Measurements from ENCODE around the gene WDR6.
A peak's percentile ranks its signal among the peaks of the same experiment; 100 is the strongest.

Gene WDR6

GRCh38 chr3:49012441-49013017 lies 5.3 kb downstream of the WDR6 start:
- TF ChIP-seq PAX5 (IDR thresholded peaks at IDR 0.05; ENCODE audit: insufficient read depth, low read length, severe bottlenecking) (no peak), POLR2AphosphoS5 (IDR thresholded peaks at IDR 0.05; ENCODE audit: low read depth, low read length) (peak; percentile 63), POLR2A (IDR thresholded peaks at IDR 0.05; ENCODE audit: low read depth, low read length) (no peak), POU2F2 (IDR thresholded peaks at IDR 0.05; ENCODE audit: low read depth, low read length) (no peak), SPI1 (IDR thresholded peaks at IDR 0.05; ENCODE audit: low read depth, low read length) (no peak)
- DNase-seq (ENCODE audit: insufficient read length, low spot score) (no peak), FAIRE-seq (peak; percentile 20)

GRCh38 chr3:49013113-49013737 lies 6.0 kb downstream of the WDR6 start:
- FAIRE-seq = no peak
- TF ChIP-seq POLR2AphosphoS5 (IDR thresholded peaks at IDR 0.05; ENCODE audit: low read depth, low read length) (peak; percentile 5; the same call in 1 of the 2 replicates), PAX5 (IDR thresholded peaks at IDR 0.05; ENCODE audit: insufficient read depth, low read length, severe bottlenecking) (no peak), POLR2A (IDR thresholded peaks at IDR 0.05; ENCODE audit: low read depth, low read length) (no peak), TAF1 (IDR thresholded peaks at IDR 0.05; ENCODE audit: low read depth, low read length) (no peak)
- no peak for DNase-seq (ENCODE audit: insufficient read length, low spot score)

- TF ChIP-seq POLR2AphosphoS5 (IDR thresholded peaks at IDR 0.05; ENCODE audit: low read depth, low read length) (peak; percentile 48), POLR2A (IDR thresholded peaks at IDR 0.05; ENCODE audit: low read depth, low read length) (no peak)
- DNase-seq (ENCODE audit: insufficient read length, low spot score) (peak; percentile 55), FAIRE-seq (peak; percentile 47)
Observed at GRCh38 chr3:49013738-49014660, 6.8 kb downstream of the WDR6 start.

- DNase-seq (ENCODE audit: insufficient read length, low spot score) = no peak
- FAIRE-seq = no peak
- no peak for TF ChIP-seq PAX5 (IDR thresholded peaks at IDR 0.05; ENCODE audit: insufficient read depth, low read length, severe bottlenecking)
- TF ChIP-seq SPI1 (IDR thresholded peaks at IDR 0.05; ENCODE audit: low read depth, low read length) = no peak
- no peak for TF ChIP-seq POU2F2 (IDR thresholded peaks at IDR 0.05; ENCODE audit: low read depth, low read length)
- TF ChIP-seq POLR2A (IDR thresholded peaks at IDR 0.05; ENCODE audit: low read depth, low read length) = 0 out of 2 replicates have a peak, but pooled peaks have one; percentile 9
- TF ChIP-seq TAF1 (IDR thresholded peaks at IDR 0.05; ENCODE audit: low read depth, low read length) = no peak
- peak; percentile 16; the same call in 1 of the 2 replicates for TF ChIP-seq POLR2AphosphoS5 (IDR thresholded peaks at IDR 0.05; ENCODE audit: low read depth, low read length)
Observed at GRCh38 chr3:49015072-49015471, 7.9 kb downstream of the WDR6 start.

- DNase-seq (ENCODE audit: insufficient read length, low spot score) = no peak
- TF ChIP-seq POLR2A (IDR thresholded peaks at IDR 0.05; ENCODE audit: low read depth, low read length) (no peak), SPI1 (IDR thresholded peaks at IDR 0.05; ENCODE audit: low read depth, low read length) (no peak), POU2F2 (IDR thresholded peaks at IDR 0.05; ENCODE audit: low read depth, low read length) (no peak), TAF1 (IDR thresholded peaks at IDR 0.05; ENCODE audit: low read depth, low read length) (no peak), POLR2AphosphoS5 (IDR thresholded peaks at IDR 0.05; ENCODE audit: low read depth, low read length) (no peak), PAX5 (IDR thresholded peaks at IDR 0.05; ENCODE audit: insufficient read depth, low read length, severe bottlenecking) (no peak)
- no peak for FAIRE-seq
Observed at GRCh38 chr3:49015765-49016164, 8.6 kb downstream of the WDR6 start.

GRCh38 chr3:49016414-49017228 lies 9.4 kb downstream of the WDR6 start:
- DNase-seq (ENCODE audit: insufficient read length, low spot score) = no peak
- FAIRE-seq = no peak
- TF ChIP-seq POLR2AphosphoS5 (IDR thresholded peaks at IDR 0.05; ENCODE audit: low read depth, low read length) (peak; percentile 66; the same call in 1 of the 2 replicates), SPI1 (IDR thresholded peaks at IDR 0.05; ENCODE audit: low read depth, low read length) (no peak), POLR2A (IDR thresholded peaks at IDR 0.05; ENCODE audit: low read depth, low read length) (no peak; the same call in none of the 2 replicates)

- TF ChIP-seq POLR2A (IDR thresholded peaks at IDR 0.05; ENCODE audit: low read depth, low read length) (no peak; the same call in 1 of the 2 replicates), POU2F2 (IDR thresholded peaks at IDR 0.05; ENCODE audit: low read depth, low read length) (peak; percentile 17; the same call in 1 of the 2 replicates), SPI1 (IDR thresholded peaks at IDR 0.05; ENCODE audit: low read depth, low read length) (no peak), POLR2AphosphoS5 (IDR thresholded peaks at IDR 0.05; ENCODE audit: low read depth, low read length) (no peak), TAF1 (IDR thresholded peaks at IDR 0.05; ENCODE audit: low read depth, low read length) (no peak), PAX5 (IDR thresholded peaks at IDR 0.05; ENCODE audit: insufficient read depth, low read length, severe bottlenecking) (no peak)
- FAIRE-seq (no peak), DNase-seq (ENCODE audit: insufficient read length, low spot score) (no peak)
Observed at GRCh38 chr3:49017229-49017970, 10.2 kb downstream of the WDR6 start.

- FAIRE-seq (peak; percentile 92), DNase-seq (ENCODE audit: insufficient read length, low spot score) (peak; percentile 76)
- peak; percentile 40; the same call in 1 of the 2 replicates for TF ChIP-seq POU2F2 (IDR thresholded peaks at IDR 0.05; ENCODE audit: low read depth, low read length)
- no peak for TF ChIP-seq PAX5 (IDR thresholded peaks at IDR 0.05; ENCODE audit: insufficient read depth, low read length, severe bottlenecking)
- peak; percentile 68 for TF ChIP-seq POLR2A (IDR thresholded peaks at IDR 0.05; ENCODE audit: low read depth, low read length)
- peak; percentile 57 for TF ChIP-seq TAF1 (IDR thresholded peaks at IDR 0.05; ENCODE audit: low read depth, low read length)
- no peak for TF ChIP-seq POLR2AphosphoS5 (IDR thresholded peaks at IDR 0.05; ENCODE audit: low read depth, low read length)
- TF ChIP-seq SPI1 (IDR thresholded peaks at IDR 0.05; ENCODE audit: low read depth, low read length) = no peak
Observed at GRCh38 chr3:49017971-49018706, 10.9 kb downstream of the WDR6 start, which contains the start of gene DALRD3. DALRD3 (minus strand) TSS chr3:49018580; CDS start chr3:49018564, 16 bp downstream.
